Muscle of arm (tissue), 14 donors: ENCODE results near the gene TTC27. TPM values are rescaled to one million over a fixed set of nuclear protein-coding genes. Genes with fewer than 3 reads are reported as not detected.
A peak's percentile ranks its signal among the peaks of the same experiment; 100 is the strongest.
"Not testable (repeated sequence)": the region's sequence is repeated elsewhere in the genome, so short reads cannot be mapped to it uniquely, and the experiment has no call there.

Source experiments
- DNase-seq: peaks from one replicate; pipeline ENCODE4 v3.0.0-alpha.2; 2013
- long read RNA-seq, 11 donors: transcript quantifications; one replicate each; lab custom pipeline, GENCODE V29; 2026
- polyA plus RNA-seq, 12 donors: library from polyadenylated mRNA; unstranded; fragments of 120-200 nt; gene quantifications; one replicate each; pipeline ENCODE4 v1.2.1, GENCODE V29; 2013; ENCODE audit not compliant: insufficient read length in 12 of 12

TTC27 gene
- polyA plus RNA-seq, result 10 to 100 TPM in 10 of 12 donors, not detected in 2; 11.0 to 19.7 (median 17.1) TPM
- long read RNA-seq, donor 1, result 0 reads
- long read RNA-seq, donor 2, partial matches to known transcripts, result 0 of 1 reads
- long read RNA-seq, donor 2, other reads (novel, unspliced or antisense), result 0 of 1 reads
- long read RNA-seq, donor 3, partial matches to known transcripts, result 0 of 1 reads
- long read RNA-seq, donor 3, other reads (novel, unspliced or antisense), result 0 of 1 reads
- long read RNA-seq, donor 4, partial matches to known transcripts, result 0 of 1 reads
- long read RNA-seq, donor 4, other reads (novel, unspliced or antisense), result 0 of 1 reads
- long read RNA-seq, donor 5, partial matches to known transcripts, result 0 of 4 reads
- long read RNA-seq, donor 5, other reads (novel, unspliced or antisense), result 0 of 4 reads
- long read RNA-seq, donor 6, partial matches to known transcripts, result 0 of 1 reads
- long read RNA-seq, donor 6, other reads (novel, unspliced or antisense), result 0 of 1 reads
- long read RNA-seq, donor 7, partial matches to known transcripts, result 0 of 1 reads
- long read RNA-seq, donor 7, other reads (novel, unspliced or antisense), result 0 of 1 reads
- long read RNA-seq, donor 8, partial matches to known transcripts, result 0 of 2 reads
- long read RNA-seq, donor 8, other reads (novel, unspliced or antisense), result 0 of 2 reads
- long read RNA-seq, donor 9, result 0 reads
- long read RNA-seq, donor 10, transcript TTC27-201 (20 exons, 2,876 nt), result major isoform, 5 of 5 reads
- long read RNA-seq, donor 10, partial matches to known transcripts, result 0 of 5 reads
- long read RNA-seq, donor 10, other reads (novel, unspliced or antisense), result 0 of 5 reads
- long read RNA-seq, donor 11, result 0 reads

DNA sequence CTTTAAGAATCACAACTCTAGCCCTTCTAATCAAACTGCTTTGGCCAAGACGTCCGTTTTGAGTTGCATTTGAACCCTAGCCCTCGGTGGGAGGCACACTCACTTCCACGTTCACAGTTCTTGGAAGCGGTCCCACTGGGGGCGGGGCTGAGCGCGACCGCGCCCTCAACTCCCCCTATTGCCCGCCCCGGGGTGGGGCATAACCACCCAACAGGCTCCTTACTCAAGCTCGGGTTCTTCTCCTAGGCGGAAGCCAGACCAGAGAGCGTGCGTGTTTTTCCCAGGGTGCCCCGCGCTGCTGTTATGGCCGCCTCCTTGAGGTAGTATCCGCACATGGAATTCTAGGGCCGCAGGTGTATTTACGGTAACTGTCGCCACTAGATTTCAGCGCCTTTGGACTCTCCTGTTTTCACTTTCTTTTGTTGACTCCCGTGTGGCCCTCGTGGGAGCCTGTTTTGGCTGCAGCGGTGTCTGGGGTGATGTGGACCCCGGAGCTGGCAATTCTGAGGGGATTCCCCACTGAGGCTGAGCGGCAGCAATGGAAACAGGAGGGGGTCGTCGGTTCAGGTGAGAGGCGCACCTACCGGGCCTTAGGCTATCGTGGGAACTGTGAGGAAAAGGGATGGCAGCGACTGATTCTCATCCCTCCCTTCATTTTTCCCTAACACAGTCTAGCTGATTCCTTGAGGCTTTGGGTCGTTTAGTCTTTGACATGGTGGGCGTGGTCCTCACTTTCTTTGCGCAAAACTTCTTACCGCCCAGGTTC is at the start of gene TTC27:
TTC27 (plus strand) TSS at position 237 of the 766 bp plus-strand sequence; CDS start at position 480, 243 bp downstream.
- peak; percentile 94 for DNase-seq

DNA sequence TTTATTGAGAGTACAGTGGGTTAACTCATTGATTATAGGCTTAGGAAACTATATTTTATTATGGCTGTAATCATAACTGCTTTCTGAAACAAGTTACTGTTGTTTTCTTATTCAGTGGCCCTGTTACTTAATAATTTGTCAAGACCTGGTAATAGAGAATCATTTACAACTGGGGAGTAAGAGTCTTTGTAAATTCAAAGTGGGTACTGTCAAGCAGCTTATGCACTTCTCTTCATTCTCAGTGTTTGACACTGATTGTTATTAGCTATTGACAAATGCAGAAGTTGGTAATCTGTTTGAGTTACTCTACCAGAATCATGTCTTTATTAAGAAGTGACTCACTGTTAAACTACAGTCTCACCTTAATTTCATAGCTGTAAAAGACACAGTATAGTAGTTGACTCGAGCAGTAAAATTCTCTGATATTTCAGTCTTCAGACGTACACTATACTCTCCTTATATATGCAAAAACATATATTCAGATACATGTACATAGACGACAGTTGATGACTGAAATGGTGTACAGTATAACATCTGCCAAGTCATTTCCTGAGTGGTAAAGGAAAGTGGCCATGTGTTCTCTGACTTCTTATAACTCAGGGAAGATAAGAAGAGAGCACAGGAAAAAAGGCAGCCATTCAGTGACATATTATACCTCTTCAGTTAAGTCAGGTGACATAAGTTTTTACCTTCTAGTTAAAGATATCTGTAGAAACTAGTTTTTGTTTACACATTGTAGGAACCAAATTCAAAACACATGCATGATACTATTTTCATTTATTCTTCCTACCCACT is 36.0 kb upstream of the TTC27 start:
- DNase-seq, result no peak

DNA sequence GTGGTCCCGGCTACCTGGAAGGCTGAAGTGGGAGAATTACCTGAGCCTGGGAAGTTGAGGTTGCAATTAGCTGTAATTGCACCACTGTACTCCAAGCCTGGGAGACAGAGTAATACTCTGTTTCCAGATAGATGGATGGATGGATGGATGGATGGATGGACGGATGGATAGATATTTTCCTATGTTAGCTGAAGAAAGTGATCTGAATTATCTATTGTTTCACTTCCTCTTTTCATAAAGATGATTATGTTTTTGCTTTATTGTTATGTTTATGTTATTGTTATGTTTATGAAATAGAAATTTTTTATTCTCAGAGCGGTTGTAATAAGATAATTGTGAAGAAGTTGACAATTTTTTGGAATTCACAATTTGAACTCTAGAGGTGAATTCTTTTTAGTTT is 33.3 kb upstream of the TTC27 start:
- DNase-seq, result no peak

DNA sequence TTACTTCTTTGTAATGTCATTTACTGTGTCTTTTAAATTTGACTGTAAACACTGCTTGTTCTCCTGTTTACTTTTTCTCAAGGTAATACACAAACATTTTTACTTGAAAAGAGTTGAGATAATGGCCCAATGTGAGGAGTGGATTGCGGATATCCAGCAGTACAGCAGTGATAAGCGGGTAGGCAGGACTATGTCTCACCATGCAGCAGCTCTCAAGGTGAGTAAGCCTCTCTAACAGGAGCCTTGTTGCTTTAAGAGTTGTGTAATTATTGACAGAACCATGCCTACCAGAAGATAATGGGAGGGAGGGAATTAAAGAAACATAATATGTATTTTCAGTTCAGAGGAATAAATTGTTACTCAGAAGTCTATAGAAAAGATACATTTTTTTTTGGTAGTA is 16.5 kb upstream of the TTC27 start:
- DNase-seq, result no peak

DNA sequence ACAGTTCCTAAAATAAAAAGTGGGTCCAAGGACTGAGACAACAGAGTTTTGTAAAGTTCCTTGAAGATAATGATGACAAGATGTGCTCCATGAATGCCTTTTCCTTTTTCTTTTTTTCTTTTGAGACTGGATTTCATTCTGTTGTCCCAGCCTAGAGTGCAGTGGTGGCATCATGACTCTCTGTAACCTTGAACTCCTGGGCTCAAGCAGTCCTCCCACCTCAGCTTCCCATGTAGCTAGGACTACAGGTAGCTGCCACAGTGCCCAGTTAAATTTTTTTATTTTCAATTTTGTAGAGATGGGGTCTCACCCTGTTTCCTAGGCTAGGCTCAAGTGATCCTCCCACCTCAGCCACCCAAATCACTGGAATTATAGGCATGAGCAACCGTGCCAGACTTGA is 16.1 kb upstream of the TTC27 start:
- no peak for DNase-seq

DNA sequence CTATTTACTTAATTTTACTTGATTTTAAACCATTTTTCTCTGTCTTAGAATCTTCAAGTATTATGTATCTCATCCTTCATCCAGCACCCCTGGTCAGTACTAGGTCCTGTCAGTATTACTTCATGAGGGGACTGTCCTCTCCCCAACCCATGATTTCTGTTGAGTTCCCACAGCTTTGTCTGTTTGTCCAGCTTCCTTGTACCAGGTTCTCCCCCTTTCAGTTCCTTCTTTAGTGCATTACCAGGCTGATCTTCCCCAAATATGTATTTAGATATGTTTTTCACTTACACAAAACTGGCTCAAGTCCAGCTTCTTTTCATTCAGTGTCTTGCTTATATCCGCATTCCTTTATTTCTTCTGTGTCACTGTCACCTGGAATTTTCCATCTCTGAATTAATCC is 13.8 kb upstream of the TTC27 start:
- no peak for DNase-seq

DNA sequence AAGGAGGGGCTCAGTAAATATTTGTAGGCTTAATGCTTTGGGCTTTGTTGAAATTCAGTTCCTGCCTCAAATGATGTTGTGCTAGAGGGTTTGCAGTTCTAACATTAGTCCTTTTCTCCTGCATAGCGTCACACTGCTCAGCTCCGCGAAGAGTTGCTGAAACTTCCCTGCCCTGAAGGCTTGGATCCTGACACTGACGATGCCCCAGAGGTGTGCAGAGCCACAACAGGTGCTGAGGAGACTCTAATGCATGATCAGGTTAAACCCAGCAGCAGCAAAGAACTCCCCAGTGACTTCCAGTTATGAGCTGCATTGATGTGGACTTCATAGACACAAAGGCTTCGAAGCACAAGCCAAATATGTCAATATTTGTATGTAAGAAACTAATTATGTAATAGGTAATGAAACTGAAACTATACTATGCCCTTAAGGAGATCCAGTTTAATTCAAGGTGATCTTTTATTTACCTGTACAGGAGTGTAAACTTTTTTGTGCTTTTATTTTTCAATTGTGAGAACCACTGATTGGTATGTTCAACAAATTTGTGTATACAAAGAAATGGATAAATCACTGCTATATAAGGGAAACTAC is 10.2 kb upstream of the TTC27 start:
- DNase-seq, result no peak

DNA sequence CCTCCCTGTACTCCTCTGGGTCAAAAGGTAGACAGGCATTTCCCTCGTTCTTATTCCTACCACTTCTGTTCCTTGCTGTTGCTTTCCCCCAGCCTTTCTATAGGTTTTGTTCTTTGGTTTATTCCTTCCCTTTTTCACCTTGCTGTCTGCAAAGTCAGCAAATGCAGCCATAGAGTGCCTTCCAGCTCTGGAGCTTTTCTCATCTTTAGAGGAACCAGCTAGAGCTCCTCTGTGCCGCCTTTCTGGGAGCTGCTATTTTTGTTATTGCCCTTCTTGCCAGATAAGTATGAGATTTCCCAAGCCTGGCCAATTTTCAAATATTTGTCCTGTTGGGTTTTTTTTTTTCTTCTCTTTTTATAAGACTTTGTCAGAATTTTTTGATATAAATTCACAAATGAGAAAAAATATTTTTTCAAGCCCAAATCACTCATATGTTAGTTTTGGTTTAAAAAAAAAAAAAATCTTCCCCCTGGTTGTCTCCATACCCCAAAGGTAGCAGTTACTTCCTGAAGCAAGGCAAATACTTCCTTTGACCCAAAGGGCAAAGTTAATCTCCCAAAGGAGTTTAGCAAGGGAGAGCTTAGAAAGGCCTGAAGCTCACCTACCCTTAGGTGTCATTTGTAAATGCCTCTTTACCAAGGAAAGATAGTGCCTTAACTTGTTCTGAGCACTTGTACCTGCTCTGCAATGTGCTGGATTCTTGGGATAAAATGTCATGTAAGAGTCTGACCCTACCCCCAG is 5.1 kb upstream of the TTC27 start:
- DNase-seq, result no peak

DNA sequence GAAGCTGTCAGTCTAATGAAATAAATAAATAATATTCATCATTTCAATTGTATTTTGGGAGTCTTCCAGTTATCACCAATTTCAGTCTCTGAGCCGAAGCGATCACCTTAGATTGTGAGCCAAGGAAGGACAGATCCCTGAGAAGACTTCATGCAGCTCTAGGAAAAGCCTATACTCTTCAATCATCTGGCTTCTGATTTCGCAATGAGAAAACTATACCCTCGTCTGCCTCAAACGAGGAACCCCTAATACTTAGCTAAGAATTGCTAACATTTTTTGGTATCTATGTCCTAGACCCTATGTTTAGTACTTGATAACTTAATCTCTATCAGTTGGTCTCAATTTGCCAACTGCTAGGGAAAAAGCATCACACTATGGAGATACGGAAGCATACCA is 4.5 kb upstream of the TTC27 start:
- DNase-seq, result no peak

DNA sequence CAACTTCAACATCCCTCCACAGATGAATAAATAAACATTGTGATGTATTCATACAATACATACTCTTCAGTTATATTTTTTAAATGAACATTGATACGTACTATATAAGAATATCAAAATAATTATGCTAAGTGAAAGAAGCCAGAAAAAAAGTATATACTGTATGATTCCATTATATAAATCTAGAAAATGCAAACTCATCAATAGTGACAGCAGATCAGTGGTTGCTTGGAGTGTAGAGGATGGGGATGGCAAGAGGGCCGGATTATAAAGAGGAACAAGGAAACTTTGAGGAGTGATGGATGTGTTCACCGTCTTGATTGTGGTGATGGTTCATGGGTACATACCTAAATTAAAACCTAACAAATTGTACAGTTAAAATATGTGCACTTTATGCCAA is 3.0 kb upstream of the TTC27 start:
- no peak for DNase-seq

DNA sequence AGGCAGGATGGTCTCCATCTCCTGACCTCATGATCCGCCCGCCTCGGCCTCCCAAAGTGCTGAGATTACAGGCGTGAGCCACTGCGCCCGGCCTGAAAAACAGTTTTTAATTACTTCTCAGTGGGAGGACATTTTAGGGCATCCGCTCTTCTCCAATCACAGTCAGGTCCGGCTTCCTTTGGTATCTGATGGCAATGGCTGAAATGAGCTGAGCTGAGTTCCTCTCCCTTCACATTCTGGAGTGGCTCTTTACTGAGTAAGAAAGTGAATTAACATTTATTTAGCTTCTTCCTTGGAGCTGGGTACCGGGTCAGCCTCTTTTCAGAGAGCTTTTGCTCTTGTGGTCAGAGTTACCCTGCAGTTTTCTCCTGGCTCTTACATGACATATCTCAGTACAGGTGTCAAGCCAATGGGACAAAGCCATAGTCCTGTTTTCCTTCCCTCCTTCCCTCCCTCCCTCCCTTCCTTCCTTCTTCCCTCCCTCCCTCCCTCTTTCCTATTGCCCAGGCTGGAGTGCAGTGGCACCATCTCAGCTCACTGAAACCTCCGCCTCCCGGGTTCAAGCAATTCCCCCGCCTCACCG is 1.1 kb upstream of the TTC27 start:
- no peak for DNase-seq

DNA sequence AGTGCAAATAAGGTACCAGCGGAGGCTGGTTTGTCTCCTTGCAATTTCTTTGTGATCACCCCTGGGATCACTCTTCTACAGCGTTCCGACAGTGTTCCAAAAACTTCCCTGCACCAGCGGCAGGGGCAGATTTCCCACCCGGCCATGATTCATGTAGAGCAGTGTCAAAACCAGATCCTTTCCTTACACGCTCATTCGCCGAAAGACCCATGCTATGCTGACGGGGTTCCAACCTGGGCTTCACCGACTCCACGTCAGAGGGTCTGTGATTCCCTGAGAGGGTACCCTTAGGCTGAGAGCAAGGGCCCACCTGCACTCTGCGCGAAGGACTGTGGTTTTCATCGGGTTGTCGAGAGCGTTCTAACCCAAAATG is 423 bp upstream of the TTC27 start:
- no peak for DNase-seq

DNA sequence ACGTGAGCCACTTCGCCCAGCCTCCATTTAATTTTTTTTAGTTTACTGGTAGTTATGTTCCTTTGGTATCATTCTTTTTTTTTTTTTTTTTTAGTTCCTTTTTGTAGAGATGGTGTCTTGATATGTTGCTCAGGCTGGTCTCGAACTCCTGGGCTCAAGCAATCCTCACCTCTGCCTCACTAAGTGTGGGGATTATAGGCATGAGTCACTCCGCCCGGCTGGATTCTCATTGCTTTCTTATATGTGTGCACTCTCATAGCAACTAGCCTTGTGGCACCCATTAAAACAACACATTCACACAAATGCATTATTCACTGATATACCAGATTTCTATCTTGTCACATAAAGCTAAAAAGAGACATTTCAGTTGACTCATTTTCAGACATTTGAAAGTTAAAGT is 4.2 kb downstream of the TTC27 start:
- DNase-seq, result no peak

DNA sequence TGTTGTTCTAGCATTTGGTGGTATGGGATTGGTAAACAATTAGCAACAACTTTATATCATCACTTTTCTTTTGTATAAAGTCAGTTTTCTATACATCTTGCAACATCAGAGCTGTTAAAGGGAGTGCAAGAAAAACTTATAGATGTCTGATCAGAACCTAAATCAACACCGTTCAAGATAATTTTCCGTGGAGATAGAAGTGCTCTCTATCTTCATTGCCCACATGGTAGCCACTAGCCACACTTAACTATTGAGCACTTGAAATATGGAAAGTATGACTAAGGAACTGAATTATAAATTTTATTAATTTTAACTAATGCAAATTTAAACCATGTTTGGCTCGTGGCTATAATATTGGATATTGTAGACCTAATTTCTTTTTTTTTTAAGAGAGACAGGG is 5.2 kb downstream of the TTC27 start:
- no peak for DNase-seq

DNA sequence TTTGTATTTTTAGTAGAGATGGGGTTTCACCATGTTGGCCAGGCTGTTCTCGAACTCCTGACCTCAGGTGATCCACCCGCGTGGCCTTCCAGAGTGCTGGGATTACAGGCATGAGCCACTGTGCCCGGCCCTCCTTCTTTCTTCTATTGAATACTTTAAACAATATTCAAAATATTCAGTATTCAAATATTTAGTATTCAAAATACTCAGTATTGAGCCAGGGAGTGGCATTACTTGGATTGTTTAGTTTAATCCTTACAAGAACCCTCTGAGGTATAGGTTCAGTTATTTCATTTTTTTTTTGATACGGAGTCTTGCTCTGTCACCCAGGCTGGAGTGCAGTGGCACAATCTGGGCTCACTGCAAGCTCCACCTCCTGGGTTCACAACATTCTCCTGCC is 10.7 kb downstream of the TTC27 start:
- not testable (repeated sequence) for DNase-seq

DNA sequence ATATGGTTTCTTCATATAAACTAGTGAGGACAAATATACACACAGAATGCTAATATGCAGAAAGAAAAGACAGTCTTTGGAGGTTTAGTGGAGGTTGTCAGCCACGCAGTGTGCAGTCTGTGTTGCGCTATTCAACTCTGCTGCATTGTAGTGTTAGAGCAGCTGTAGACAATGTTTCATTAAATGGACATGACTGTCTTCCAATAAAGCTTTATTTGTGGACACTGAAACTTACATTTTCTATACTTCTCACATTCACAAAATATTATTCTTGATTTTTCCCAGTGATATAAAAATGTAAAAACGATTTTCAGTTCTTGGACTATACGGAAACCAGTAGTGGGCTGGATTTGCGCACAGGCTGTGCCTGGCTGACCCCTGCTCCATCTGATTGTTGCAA is 13.3 kb downstream of the TTC27 start:
- no peak for DNase-seq

DNA sequence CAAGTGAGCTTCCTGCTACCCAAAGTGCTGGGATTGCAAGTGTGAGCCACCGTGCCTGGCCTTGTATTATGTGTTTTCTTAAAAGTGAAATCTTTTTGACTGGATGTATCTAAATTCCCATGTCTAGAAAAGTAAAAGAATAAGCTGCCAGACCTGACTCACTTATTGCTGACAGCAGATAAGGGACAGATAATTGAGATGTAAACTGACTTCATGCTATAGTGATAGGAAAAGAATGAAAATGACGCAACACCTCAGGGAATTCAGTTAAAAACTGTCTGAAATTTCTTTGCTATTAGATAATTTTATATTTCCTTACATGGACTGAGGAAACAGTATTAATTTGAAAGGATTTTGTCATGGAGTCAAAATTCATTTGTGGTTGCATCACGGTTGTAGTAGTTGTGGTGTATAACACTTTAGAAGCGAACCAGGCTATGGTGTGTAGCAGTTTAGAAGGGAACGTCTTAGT is 19.4 kb downstream of the TTC27 start:
- peak; percentile 30 for DNase-seq

DNA sequence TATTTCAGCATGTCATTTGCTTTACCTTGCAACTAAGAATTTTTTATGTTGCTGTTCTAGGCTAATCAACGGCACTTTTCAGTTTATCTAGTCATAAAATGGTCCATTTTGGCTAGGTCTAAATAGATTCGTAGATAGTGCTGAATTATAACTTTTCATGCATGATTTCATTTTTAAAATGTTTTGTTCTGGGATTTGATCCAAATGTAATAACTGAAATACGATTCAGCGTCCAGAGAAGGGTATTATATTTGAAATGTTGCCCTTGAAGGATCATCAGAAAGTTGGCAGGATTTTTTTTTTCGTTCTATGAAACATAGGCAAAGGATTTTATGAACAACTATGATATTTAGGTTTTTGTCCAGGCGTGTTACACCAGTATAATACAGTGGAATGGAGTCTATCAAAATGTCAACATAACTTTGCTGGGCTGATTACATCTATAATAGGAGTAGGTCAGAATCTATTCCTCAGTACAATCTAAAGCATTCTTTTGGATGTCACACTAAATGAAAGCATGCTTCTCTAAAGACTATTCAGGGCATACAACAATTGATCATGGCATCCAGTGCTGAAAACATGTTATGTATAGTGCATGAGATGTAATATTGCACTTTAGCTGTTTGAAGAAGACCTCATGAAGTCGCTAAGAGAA is 24.8 kb downstream of the TTC27 start:
- peak; percentile 8 for DNase-seq

DNA sequence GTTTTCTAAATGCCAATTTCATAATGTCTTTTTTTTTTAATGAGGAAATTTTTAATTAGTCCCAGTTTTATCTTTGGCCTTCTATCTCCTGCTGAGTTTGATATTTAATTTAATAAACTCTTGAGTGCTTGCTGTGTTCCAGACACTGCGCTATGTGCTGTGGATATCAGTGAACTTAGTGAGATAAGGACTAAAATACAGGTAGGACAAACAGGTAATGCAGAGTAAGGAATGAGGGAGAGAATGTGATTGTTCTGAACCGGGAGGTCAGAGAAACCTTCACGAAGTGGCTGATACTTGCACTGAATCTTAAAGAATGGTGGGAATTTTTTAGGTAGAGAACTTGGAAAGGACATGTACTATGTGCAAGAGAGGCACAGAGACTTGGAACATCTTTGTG is 28.2 kb downstream of the TTC27 start:
- no peak for DNase-seq
